NB4 (cell line): ENCODE data around the gene ARL8B.

Source experiments
- DNase-seq: peaks from one replicate; pipeline ENCODE4 v3.0.0; 2010; ENCODE audit warnings: low read depth
- H3K4me3 ChIP-seq: one replicate; pipeline ENCODE4 v1.5.1; 2011; ENCODE audit warnings: mild to moderate bottlenecking, low read depth, low read length, moderate library complexity
- MYC ChIP-seq: IDR thresholded peaks from 2 replicates; pipeline ENCODE4 v1.6.1; 2011; ENCODE audit warnings: low read depth, low read length
- POLR2A ChIP-seq: IDR thresholded peaks from 2 replicates; pipeline ENCODE4 v1.6.1; 2011; ENCODE audit warnings: mild to moderate bottlenecking; ENCODE audit not compliant: insufficient read length; ENCODE audit errors: extremely low read depth
- TF ChIP-seq, protein P1 (sequence below): IDR thresholded peaks from one replicate; pipeline ENCODE4 v1.5.1; 2012; ENCODE audit warnings: low read depth, low read length
- TF ChIP-seq, protein P2 (sequence below): IDR thresholded peaks from 2 replicates; pipeline ENCODE4 v1.6.1; 2011; ENCODE audit warnings: low read depth, low read length

Gene ARL8B

DNA sequence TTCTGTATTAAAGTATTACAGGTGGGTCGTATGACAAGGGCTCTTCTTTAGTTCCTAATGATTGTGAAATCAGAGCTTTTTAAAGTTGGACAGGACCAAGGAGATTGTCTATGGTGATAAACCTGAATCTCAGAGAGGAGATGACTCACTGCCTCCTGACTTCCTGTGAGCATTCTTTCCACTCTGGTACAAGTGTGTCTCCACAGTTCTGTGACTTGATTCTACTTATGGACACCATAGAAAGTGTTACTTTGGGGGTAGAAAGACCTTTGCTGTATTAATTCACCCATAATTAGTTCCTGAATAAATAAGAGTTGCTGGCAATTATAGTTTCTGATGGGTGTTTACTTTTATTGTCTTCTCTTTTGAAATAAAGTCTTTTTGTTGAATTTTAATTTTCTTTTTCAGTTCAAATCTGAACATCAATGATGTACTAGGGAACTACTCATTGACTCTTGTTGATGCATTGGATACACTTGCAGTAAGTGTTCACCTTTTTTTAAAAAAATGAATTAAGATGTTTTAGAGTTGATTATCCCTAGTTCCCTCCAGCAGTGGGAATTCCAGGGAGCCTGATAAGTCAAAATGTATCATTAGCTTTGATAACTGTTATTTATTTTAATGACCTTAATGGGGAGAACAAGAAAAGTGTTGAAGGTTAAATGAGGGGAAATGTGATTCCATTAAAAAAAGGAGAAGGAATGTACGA lies 72.9 kb downstream of the ARL8B start:
- TF ChIP-seq POLR2A = no peak
- TF ChIP-seq, protein P1, sequence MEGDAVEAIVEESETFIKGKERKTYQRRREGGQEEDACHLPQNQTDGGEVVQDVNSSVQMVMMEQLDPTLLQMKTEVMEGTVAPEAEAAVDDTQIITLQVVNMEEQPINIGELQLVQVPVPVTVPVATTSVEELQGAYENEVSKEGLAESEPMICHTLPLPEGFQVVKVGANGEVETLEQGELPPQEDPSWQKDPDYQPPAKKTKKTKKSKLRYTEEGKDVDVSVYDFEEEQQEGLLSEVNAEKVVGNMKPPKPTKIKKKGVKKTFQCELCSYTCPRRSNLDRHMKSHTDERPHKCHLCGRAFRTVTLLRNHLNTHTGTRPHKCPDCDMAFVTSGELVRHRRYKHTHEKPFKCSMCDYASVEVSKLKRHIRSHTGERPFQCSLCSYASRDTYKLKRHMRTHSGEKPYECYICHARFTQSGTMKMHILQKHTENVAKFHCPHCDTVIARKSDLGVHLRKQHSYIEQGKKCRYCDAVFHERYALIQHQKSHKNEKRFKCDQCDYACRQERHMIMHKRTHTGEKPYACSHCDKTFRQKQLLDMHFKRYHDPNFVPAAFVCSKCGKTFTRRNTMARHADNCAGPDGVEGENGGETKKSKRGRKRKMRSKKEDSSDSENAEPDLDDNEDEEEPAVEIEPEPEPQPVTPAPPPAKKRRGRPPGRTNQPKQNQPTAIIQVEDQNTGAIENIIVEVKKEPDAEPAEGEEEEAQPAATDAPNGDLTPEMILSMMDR = no peak
- TF ChIP-seq, protein P2, sequence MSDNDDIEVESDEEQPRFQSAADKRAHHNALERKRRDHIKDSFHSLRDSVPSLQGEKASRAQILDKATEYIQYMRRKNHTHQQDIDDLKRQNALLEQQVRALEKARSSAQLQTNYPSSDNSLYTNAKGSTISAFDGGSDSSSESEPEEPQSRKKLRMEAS = no peak
- no peak for TF ChIP-seq MYC
- no peak overlapping the region for H3K4me3 ChIP-seq

DNA sequence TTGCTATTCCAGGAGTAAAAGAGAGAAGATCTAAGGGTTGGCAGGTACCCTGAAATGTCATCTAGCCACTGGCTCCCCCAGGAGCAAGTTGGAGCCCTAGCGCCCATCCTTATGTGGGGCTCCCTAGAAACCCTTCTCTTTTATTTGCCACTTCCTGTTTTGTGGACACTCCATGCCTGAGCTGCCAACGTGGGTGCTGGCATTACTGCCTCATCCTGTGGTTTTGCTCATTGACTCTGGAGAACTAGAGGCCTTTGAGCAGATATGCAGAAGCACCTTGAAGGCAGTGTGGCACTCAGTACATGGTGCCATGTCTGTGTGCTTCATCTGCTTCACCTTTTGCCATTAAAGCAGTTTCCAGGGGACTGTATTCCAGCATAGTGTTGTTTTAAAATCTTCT lies 73.5 kb downstream of the ARL8B start:
- H3K4me3 ChIP-seq = no peak overlapping the region
- DNase-seq = peak; percentile 88
- TF ChIP-seq POLR2A (no peak), MYC (0 out of 2 replicates have a peak, but pooled peaks have one; percentile 19)
- TF ChIP-seq, protein P2 = peak; percentile 65
- TF ChIP-seq, protein P1 = no peak

More for the DNA sequence above, 72.9 kb downstream of the ARL8B start:
- peak; percentile 83 for DNase-seq

DNA sequence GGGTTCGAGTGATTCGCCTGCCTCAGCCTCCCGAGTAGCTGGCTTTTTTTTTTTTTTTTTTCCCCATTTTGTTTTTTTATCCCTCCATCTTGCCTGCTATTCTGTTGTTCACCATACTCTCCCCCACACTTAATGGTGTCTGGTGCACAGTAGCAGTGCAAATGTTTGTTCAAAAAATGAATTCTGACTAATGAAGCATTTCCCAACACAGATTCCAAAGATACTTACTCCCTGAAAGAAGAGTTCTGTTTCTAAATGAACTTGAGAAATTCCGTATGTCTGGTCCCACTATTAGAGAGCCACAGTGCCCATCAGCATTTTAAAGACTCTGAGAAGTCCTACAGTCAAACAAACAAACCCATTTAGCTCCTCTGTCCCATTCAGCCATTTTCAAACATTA lies 74.9 kb downstream of the ARL8B start:
- TF ChIP-seq, protein P1 = no peak
- TF ChIP-seq, protein P2 = no peak
- TF ChIP-seq MYC = no peak
- TF ChIP-seq POLR2A = no peak
- DNase-seq = no peak
- H3K4me3 ChIP-seq = no peak overlapping the region

DNA sequence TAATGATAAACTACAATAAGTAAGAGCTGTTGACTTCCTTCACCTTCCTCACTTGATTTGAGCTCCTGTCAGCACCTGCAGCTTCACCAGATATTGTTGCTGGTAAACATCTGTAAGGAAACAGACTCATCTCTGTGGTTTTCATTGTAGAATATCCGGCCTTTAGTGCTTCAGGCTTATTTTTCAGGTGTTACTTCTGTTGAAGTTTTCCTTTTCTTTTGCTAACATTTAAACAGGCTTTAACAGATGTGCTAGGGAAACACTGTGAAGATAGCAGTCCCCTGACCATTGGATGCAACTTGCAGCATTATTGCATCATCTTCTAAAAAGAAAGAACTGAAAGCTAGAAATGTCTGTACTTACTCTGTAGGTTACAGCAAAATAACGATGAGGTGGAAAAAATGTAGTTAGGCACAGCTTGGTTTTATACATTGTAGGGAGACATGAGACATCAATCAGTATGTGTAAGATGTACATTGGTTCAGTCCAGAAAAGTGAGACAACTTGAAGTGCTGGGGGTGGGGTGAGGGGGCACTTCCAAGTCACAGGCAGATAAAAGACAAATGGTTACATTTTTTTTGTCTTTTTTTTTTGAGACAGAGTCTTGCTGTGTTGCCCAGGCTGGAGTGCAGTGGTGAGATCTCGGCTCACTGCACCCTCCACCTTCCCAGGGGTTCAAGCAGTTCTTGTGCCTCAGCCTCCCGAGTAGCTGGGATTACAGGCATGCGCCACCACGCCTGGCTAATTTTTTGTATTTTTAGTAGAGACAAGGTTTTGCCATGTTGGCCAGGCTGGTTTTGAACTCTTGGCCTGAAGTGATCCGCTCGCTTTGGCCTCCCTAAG lies 75.6 kb downstream of the ARL8B start:
- H3K4me3 ChIP-seq = no peak overlapping the region
- peak; percentile 73 for DNase-seq
- no peak for TF ChIP-seq POLR2A
- TF ChIP-seq, protein P1 = no peak
- TF ChIP-seq, protein P2 = no peak
- TF ChIP-seq MYC = no peak

DNA sequence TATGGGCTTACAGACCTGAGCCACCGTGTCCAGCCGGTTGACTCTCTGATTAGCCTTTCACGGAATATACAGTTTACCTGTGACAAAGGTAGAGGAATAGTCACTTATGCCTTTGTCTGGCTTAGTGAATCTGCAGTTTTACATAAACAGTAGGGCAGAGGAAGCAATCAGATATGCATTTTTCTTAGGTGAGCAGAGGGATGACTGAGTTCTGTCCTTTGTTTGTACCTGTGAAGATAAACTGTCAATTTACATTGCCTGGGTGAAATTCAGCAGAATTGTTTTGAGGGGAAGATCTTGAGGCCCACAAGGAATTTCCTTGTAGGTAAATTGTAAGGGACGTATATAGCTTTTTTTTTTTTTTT lies 76.2 kb downstream of the ARL8B start:
- H3K4me3 ChIP-seq = no peak overlapping the region
- TF ChIP-seq, protein P2 = no peak
- TF ChIP-seq POLR2A (no peak), MYC (no peak)
- TF ChIP-seq, protein P1 = no peak
- DNase-seq = no peak
